SKM-1 treated with dmso at 0.1 percent for 144 hours (cell line): Measurements from ENCODE around the gene RFC3.

ENCODE experiments used
- DNase-seq: peaks from one replicate; lab custom pipeline; 2025; ENCODE audit not compliant: unreplicated experiment; lab: John Stamatoyannopoulos, UW

The RFC3 gene

GRCh38 chr13:33863188-33863789, 45.3 kb downstream of the RFC3 start:
- DNase-seq: no peak

GRCh38 chr13:33865945-33866344, 48.0 kb downstream of the RFC3 start:
- DNase-seq: no peak

GRCh38 chr13:33867472-33867871, 49.5 kb downstream of the RFC3 start:
- no peak for DNase-seq

GRCh38 chr13:33868343-33868994, 50.5 kb downstream of the RFC3 start:
- DNase-seq: no peak

- DNase-seq: no peak
Observed at GRCh38 chr13:33869005-33869404, 51.1 kb downstream of the RFC3 start.

GRCh38 chr13:33870046-33870668, 52.2 kb downstream of the RFC3 start:
- DNase-seq: no peak

DNA sequence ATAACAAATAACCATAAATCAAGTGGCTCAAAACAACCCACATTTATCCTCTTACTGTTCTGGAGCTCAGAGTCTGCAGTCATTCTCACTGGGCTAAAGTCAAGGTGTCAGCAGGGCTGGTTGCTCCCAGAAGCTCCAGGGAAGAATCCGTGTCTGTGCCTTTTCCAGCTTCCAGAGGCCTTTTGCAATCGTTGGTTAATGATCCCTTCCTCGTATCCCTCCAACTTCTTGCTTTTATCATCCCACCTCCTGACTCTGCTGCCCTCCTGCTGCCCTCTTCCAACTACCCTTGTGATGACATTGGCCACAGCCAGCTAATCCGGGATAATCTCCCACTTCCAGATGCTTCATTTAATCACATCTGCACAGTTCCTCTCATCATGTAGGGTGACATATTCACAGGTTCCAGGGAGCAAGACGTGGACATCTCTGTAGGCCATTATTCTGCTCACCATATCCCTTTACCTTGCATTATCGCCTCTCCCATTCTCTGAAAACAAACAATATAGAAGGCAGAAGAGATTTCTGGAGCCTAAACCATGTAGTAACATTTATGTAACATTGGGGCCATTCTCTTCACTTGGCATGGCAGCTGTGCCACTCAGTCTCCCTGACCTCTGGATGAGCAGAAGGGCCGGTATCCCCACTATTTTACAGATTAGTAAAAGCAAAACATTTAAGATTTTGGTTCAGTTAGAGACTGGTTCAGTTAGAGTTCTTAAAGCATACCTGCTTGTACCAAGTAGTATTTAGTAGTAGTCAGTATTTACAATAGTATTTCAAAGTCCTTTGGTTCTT, 53.5 kb downstream of the RFC3 start:
- no peak for DNase-seq

DNA sequence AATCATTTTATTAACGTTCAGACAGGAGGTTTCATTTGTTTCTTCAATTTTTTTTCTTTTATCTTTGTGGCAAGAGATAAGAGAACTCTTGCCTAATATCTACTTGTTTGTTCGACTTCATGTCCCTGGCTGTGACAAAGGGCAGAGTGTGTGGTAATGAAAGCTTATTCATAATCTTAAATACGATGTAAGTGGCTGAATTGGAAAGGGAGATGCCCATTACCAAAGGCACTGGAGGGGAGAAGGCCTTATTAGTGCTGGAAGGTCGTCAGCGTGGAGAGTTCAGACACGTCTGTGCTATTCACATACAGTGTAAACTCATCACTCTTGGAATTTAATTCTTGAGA, 54.0 kb downstream of the RFC3 start:
- no peak for DNase-seq

GRCh38 chr13:33873251-33873908, 55.4 kb downstream of the RFC3 start:
- DNase-seq: no peak

DNA sequence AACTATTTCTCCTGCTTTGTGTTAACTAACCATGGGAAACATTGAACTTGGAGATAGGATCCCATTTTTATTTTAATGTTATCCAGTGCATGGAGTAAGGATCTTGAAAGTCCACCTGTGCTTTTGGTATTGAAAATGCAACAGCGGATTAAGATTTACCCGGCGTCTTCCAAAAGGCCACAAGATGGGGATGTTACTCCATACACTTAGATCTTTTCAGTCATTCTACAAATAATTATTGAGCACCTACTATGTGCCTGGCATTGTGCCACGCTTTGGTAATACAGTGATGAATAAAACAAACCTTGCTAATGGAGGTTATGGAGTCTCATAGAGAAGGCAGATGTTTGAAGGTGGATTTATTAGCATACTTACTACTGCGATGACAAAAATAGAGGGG, 56.9 kb downstream of the RFC3 start:
- no peak for DNase-seq

- no peak for DNase-seq
Observed at GRCh38 chr13:33875618-33876401, 57.9 kb downstream of the RFC3 start.

GRCh38 chr13:33876716-33877394, 58.9 kb downstream of the RFC3 start:
- DNase-seq: no peak

DNA sequence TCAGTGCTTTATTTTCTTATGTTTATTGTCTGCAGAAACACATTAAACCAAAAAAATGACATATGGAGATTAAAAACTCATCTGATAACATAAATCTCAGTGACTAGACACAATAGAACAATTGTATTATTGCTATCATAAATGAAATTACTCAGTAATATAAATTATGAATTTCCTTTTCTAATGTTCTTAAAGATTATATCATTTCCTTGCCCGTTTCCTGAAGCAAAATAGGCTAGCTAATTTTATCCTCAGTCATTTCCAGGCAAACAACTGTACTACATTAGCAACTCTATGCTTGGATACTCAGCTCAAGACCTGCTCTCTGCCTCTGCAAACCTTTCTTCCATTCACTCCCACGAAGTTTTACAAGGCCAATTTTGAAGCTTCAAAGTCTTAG, 61.2 kb downstream of the RFC3 start:
- no peak for DNase-seq

GRCh38 chr13:33882804-33883203, 64.9 kb downstream of the RFC3 start:
- no peak for DNase-seq

DNA sequence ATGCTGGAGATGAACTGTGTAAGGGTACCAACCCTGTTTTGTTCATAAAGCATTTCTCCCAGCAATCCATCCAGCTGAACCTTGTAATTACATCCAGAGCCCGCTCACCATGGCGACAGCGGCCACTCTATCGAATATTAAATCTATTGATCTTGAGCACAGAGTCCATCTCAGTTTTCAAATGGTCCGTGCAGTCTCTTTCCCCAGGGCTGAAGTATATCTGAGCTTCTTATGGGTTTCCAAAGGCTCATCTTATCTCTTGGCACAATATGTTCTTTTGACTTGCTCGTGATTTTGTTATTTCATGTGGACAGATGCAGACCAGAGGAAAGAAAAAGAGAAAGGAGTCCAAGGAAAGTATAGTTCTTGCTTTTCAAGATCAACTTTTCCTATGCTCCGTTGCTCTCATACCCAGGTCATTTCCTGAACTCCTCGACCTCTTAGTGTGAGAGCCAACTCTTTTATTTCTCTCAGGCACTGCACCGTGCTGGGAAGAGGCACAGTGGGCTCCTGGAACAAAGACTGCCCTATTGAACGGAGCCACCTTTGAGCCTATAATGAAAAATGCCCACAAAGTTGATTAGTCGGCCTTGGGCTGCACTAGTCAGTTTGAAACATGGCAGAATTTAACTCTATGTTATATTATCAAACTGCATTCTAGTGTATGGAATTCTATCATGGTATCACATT, 66.7 kb downstream of the RFC3 start:
- DNase-seq: no peak
